ENCODE results near the gene TRIP4. TPM values are rescaled to one million over a fixed set of nuclear protein-coding genes. Genes with fewer than 3 reads are reported as not detected.

The TRIP4 gene
- total and polyA plus RNA-seq, 9 of the 15 experiments (the other 6 are each of a cell fraction or from before 2014, with no cell fraction given): 7.6 to 23.3 (median 16.7) TPM

- TF ChIP-seq ZNF232 (CRISPR knock-in tag; IDR thresholded peaks at IDR 0.05) (peak; percentile 61; the same call in 1 of the 2 replicates), FOXJ2 (tag; IDR thresholded peaks at IDR 0.05) (peak; percentile 71; the same call in 1 of the 2 replicates), ATF1 (CRISPR knock-in tag; IDR thresholded peaks at IDR 0.05) (no peak; the same call in 1 of the 2 replicates), ATF1 (tag; IDR thresholded peaks at IDR 0.05) (peak; percentile 80), ZBTB2 (IDR thresholded peaks at IDR 0.05) (peak; percentile 84), NKRF (IDR thresholded peaks at IDR 0.05; ENCODE audit: borderline replicate concordance) (peak; percentile 97), STAT6 (CRISPR knock-in tag; IDR thresholded peaks at IDR 0.05) (no peak), ZNF696 (CRISPR knock-in tag; conservative IDR thresholded peaks at IDR 0.05) (no peak), ZNF143 (CRISPR knock-in tag; IDR thresholded peaks at IDR 0.05) (no peak), ZNF398 (CRISPR knock-in tag; IDR thresholded peaks at IDR 0.05) (no peak), FOXO4 (CRISPR knock-in tag; IDR thresholded peaks at IDR 0.05) (no peak), HDAC1 (IDR thresholded peaks at IDR 0.05) (peak; percentile 87 to 98), ZHX1 (conservative IDR thresholded peaks at IDR 0.05; ENCODE audit: low read length) (peak; percentile 93), GABPB1 (CRISPR knock-in tag; IDR thresholded peaks at IDR 0.05) (peak; percentile 100), ZNF23 (CRISPR knock-in tag; IDR thresholded peaks at IDR 0.05) (no peak), LARP7 (IDR thresholded peaks at IDR 0.05) (peak; percentile 94)
These were observed at the start of gene TRIP4 (continued) for GRCh38 chr15:64387562-64388168.

Measured in K562 (cell line).